Measurements from ENCODE around the gene PTTG1.
"Not testable (repeated sequence)": the region's sequence is repeated elsewhere in the genome, so short reads cannot be mapped to it uniquely, and the experiment has no call there.

Gene PTTG1

DNA sequence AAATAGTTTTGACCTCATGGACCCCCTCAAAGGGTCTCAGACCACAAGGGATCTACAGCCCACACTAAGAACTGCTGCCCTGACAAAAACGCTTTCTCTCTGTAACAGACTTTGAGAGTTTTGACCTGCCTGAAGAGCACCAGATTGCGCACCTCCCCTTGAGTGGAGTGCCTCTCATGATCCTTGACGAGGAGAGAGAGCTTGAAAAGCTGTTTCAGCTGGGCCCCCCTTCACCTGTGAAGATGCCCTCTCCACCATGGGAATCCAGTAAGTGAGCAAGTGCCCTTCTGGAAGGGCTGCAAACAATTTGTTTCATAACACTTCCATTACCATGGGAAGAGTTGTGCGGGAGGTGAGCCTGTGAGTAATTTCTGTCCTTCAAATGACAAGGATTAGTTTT is 6.0 kb downstream of the PTTG1 start:
- no peak for DNase-seq

DNA sequence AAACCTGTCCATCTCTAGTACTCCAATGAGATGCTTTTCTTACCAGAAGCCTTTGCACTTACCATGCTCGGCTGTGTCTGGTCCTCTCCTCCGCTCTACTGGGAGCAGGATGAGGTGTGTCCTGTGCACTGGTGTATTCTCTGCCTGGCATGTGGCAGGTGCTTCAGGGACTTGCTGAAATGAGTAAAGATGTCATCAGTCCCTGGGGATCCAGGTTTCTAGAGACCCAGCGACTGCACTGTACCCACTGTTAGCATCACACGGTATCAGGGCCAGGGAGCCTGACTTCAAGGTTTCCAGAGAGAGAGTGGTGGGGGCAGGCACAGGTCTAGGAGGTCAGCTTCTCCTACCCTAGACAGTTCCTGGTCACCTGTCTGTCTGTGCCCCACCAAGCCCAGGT is 10.5 kb downstream of the PTTG1 start:
- DNase-seq: no peak

- DNase-seq: no peak
These were observed 11.1 kb downstream of the PTTG1 start for GRCh38 chr5:160432787-160433186.

DNA sequence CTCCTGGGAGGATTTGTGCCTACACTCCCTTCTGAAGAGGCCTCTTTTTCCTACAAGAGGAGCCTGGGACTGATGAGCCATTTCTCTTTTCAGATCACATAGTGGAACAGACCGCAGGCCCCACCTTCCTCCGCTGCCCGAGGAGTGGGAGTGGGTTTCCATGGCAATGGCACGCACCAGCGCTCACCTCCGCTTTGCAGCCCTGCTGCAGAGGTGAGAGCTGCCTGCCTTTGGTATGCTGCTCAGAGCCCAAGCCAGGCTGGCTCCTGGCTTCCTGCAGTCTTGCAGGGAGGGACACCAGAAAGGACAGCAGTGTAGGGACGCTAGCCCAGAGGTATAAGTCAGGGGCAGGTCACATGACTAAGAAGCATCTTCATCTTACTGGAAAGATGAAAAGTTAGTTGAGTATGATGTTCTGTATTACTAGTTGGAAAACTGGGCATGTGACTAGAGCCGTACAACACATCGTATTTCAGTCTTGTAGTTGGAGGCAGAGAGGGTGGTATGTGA is 12.4 kb downstream of the PTTG1 start:
- no peak for DNase-seq

- DNase-seq: no peak
These were observed 13.9 kb downstream of the PTTG1 start for GRCh38 chr5:160435532-160435931.

- no peak for DNase-seq
These were observed 14.4 kb downstream of the PTTG1 start for GRCh38 chr5:160436017-160436416.

- not testable (repeated sequence) for DNase-seq
These were observed 15.0 kb downstream of the PTTG1 start for GRCh38 chr5:160436661-160437060.

GRCh38 chr5:160437271-160437670 is 15.6 kb downstream of the PTTG1 start:
- DNase-seq: no peak

DNA sequence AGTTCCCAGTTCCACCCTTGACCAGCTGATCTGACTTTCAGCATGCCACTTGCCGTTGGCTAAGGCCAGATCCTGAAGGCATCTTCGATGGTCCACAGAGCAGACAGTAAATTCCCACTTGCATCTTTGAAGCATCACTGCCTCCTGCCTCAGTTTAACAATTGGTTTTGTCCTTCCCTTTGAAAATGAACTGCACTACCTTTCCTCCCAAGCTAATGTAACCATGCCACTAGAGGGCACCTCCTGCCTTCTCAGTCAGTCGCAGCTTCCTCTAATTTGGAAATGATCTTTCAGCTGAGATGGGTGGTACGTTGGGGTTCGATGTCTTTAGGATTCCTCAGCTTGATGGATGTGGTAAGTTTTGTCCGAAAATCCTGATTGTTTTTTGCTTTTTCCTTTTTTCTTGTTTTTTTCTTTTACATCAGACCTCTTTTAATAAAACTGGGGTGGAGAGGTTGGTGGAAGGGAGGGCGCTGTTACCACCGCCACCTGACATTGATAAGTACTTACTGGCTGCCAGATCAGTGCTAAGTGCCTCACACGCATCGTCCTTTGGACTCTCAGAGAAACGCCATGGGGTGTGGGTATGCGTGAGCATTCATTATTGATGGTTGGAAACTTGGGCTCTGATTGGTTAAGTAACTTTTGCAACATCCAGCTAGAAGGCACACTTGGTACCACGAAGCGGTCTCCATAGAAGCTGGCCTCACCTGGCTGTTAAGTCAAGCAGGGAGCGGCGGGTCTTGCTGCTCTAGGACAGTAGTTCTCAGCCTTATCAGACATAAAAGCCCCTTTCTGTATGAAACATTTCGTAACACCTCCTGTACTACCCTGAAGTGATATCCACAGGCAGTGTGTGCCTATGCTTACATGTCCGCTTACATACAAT is 16.9 kb downstream of the PTTG1 start:
- peak; percentile 81 for DNase-seq

GRCh38 chr5:160439205-160439600 is 17.5 kb downstream of the PTTG1 start:
- DNase-seq: peak; percentile 98

DNA sequence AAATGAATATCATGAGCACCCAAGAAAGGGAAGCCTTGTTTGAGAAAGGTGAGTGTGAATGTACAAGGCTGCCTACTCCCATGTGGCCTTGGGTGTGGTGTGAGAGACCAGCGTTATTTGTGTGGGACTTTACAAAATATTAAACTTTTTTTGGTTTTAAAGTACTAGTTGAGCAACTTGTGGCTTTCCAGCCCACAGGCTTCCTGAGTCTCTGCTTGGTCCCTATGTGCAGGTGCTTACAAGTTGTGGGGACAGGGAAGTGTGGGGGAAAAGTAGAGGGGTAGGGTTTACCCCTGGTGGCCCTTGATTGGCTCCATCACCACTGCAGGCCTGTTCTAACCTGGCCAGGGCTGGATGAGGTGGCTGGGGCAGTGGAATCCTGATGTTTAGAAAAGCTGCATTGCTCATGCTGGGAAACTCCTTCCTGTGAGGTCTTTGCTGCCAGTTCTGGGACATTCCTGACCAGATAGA is 19.7 kb downstream of the PTTG1 start:
- DNase-seq: no peak

- DNase-seq: no peak
These were observed 21.3 kb downstream of the PTTG1 start for GRCh38 chr5:160442824-160443431.

- no peak for DNase-seq
These were observed 22.8 kb downstream of the PTTG1 start for GRCh38 chr5:160444407-160444806.

DNA sequence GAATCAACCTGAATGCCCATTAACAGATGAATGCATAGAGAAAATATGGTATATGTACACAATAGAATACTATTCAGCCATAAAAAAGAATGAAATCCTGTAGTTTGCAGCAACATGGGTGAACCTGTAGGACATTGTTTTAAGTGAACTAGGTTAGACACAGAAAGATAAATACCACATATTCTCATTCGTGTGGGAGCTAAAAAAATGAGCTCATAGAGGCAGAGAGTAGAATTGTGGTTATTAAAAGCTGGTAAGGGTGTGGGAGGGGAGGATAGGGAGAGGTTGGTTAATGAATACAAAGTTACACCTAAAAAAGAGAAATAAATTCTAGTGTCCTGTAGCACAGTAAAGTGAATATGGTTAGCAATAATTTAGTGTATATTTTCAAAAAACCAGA is 23.5 kb downstream of the PTTG1 start:
- DNase-seq: no peak

DNA sequence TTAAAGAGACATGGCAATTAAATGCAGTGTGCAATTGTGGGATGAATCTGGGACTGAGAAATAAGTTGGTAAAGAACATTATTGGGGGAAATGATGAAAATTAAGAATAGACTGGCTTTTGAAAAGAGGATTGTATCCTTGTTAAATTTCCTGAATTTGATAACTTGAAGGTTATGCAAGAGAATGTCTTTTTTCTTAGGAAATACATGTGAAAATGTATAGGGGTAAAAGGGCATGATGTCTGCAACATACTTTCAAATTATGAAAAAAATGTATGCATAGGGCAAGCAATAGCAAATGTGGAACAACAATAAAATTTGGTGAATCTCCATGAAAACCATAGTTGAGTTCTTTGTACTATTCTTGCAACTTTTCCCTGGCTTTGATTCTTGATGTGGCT is 24.1 kb downstream of the PTTG1 start:
- DNase-seq: no peak

DNA sequence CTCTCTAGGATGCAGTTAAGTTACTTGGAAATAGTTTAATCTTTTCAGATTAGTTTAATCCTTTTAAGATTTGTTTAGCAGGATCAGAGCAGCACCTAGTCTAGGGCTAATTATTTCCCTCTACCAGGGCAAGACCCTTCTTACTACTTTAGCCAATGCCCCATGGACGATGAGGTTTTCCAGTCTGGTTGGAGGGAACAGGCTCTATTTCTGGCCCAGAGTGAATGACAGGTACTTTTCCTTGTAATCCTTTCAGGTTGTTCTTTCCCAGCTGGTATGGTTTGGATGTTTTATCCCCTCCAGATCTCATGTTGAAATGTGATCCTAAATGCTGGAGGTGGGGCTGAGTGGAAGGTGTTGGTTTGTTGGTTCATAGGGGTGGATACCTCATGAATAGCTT is 27.2 kb downstream of the PTTG1 start:
- no peak for DNase-seq

DNA sequence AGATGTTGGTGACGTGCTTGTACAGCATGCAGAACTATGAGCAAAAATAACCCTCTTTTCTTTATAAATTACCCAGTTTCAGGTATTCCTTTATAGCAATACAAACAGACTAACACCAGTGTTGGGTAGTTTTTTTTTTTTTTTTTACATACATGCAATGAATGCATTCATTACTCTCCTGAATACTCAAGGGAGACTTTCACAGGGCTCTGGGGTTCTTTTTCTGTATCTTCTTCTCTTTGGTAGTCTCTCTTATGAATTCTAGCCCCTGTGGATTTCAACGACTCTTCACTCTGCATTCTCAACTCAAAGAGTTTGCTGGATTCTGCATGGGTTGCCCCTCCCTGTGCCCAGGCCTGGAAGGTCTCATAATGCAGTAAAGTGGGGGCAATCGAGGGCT is 27.8 kb downstream of the PTTG1 start:
- no peak for DNase-seq

GRCh38 chr5:160450164-160450932 is 28.7 kb downstream of the PTTG1 start:
- DNase-seq: no peak

- no peak for DNase-seq
These were observed 29.6 kb downstream of the PTTG1 start for GRCh38 chr5:160451281-160451680.

GRCh38 chr5:160452036-160452435 is 30.4 kb downstream of the PTTG1 start:
- DNase-seq: no peak

GRCh38 chr5:160452795-160453194 is 31.1 kb downstream of the PTTG1 start:
- no peak for DNase-seq

GRCh38 chr5:160453751-160454150 is 32.1 kb downstream of the PTTG1 start:
- no peak for DNase-seq

- DNase-seq: no peak
These were observed 33.9 kb downstream of the PTTG1 start for GRCh38 chr5:160455600-160455999.

Data from activated CD8-positive, alpha-beta memory T cell treated with anti-CD3 and anti-CD28 coated beads for 24 hours (primary cell).